MM.1S (cell line): ENCODE results near the gene LANCL1.

Source experiments
- DNase-seq: peaks from one replicate; pipeline ENCODE4 v3.0.0-alpha.2; 2015
- H2AFZ ChIP-seq: fragments of 300-600 bp; sonication (generic); 2 replicates; pipeline ENCODE4 v1.6.0; 2016; ENCODE audit warnings: antibody characterized with exemption, low read length
- H3F3A ChIP-seq: fragments of 300-600 bp; sonication (generic); 2 replicates; pipeline ENCODE4 v1.6.1; 2016; ENCODE audit warnings: mild to moderate bottlenecking, antibody characterized with exemption, low read length, moderate library complexity, mixed read lengths; ENCODE audit not compliant: insufficient read depth
- H3K27ac ChIP-seq: fragments of 300-600 bp; sonication (generic); 2 replicates; pipeline ENCODE4 v1.5.1; 2016; ENCODE audit warnings: mild to moderate bottlenecking, low read length
- H3K27me3 ChIP-seq: fragments of 300-600 bp; sonication (generic); replicated peaks from 2 replicates; pipeline ENCODE4 v1.6.0; 2016; ENCODE audit warnings: low read length; ENCODE audit not compliant: insufficient read depth
- H3K36me3 ChIP-seq: fragments of 300-600 bp; sonication (generic); replicated peaks from 2 replicates; pipeline ENCODE4 v1.6.1; 2016; ENCODE audit warnings: mild to moderate bottlenecking, low read length, mixed read lengths; ENCODE audit not compliant: insufficient read depth
- H3K4me1 ChIP-seq: fragments of 300-600 bp; sonication (generic); 2 replicates; pipeline ENCODE4 v1.6.1; 2016; ENCODE audit warnings: low read length, mixed read lengths
- H3K4me2 ChIP-seq: fragments of 300-600 bp; sonication (generic); 2 replicates; pipeline ENCODE4 v1.6.0; 2016; ENCODE audit warnings: low read depth, low read length
- H3K4me3 ChIP-seq: fragments of 300-600 bp; sonication (generic); 2 replicates; pipeline ENCODE4 v1.5.1; 2016; ENCODE audit warnings: low read length, mixed read lengths
- H3K79me2 ChIP-seq: fragments of 300-600 bp; sonication (generic); 2 replicates; pipeline ENCODE4 v1.6.1; 2016; ENCODE audit warnings: mixed run types, low read length, mixed read lengths
- H3K9ac ChIP-seq: fragments of 300-600 bp; sonication (generic); 2 replicates; pipeline ENCODE4 v1.6.1; 2016; ENCODE audit warnings: low read length, mixed read lengths
- H3K9me2 ChIP-seq: fragments of 300-600 bp; sonication (generic); replicated peaks from 2 replicates; pipeline ENCODE4 v1.6.1; 2016; ENCODE audit warnings: mild to moderate bottlenecking, low read length, mixed read lengths; ENCODE audit not compliant: insufficient read depth
- H3K9me3 ChIP-seq: fragments of 300-600 bp; sonication (generic); replicated peaks from 2 replicates; pipeline ENCODE4 v1.6.1; 2016; ENCODE audit warnings: mild to moderate bottlenecking, low read length, mixed read lengths; ENCODE audit not compliant: insufficient read depth
- H4K20me1 ChIP-seq: fragments of 300-600 bp; sonication (generic); 2 replicates; pipeline ENCODE4 v1.6.1; 2016; ENCODE audit warnings: mild to moderate bottlenecking, low read length, moderate library complexity, mixed read lengths; ENCODE audit not compliant: insufficient read depth
- EZH2 ChIP-seq: fragments of 300-600 bp; sonication (generic); optimal IDR thresholded peaks from 2 replicates; pipeline ENCODE3; 2017; ENCODE audit warnings: low read depth, mild to moderate bottlenecking, antibody characterized with exemption, low read length, mixed read lengths
- EZH2phosphoT487 ChIP-seq: fragments of 300-600 bp; sonication (generic); IDR thresholded peaks from 2 replicates; pipeline ENCODE4 v1.6.1; 2018; ENCODE audit warnings: antibody characterized with exemption, low read length
- TF ChIP-seq, protein P1 (sequence below): fragments of 300-600 bp; sonication (generic); IDR thresholded peaks from 2 replicates; pipeline ENCODE4 v1.5.1; 2016; ENCODE audit warnings: antibody characterized with exemption, low read length, mixed read lengths

LANCL1 gene

GRCh38 chr2:210445116-210445707, 31.3 kb downstream of the LANCL1 start:
- H3K36me3 ChIP-seq = no peaks in the 10 kb centered on the region
- no peak overlapping the region for H3K4me3 ChIP-seq
- no peaks in the 10 kb centered on the region for H3K9me3 ChIP-seq
- no peak overlapping the region for H3K4me2 ChIP-seq
- DNase-seq = peak; percentile 38
- TF ChIP-seq, protein P1, sequence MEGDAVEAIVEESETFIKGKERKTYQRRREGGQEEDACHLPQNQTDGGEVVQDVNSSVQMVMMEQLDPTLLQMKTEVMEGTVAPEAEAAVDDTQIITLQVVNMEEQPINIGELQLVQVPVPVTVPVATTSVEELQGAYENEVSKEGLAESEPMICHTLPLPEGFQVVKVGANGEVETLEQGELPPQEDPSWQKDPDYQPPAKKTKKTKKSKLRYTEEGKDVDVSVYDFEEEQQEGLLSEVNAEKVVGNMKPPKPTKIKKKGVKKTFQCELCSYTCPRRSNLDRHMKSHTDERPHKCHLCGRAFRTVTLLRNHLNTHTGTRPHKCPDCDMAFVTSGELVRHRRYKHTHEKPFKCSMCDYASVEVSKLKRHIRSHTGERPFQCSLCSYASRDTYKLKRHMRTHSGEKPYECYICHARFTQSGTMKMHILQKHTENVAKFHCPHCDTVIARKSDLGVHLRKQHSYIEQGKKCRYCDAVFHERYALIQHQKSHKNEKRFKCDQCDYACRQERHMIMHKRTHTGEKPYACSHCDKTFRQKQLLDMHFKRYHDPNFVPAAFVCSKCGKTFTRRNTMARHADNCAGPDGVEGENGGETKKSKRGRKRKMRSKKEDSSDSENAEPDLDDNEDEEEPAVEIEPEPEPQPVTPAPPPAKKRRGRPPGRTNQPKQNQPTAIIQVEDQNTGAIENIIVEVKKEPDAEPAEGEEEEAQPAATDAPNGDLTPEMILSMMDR = peak; percentile 73
- no peak for TF ChIP-seq EZH2phosphoT487
- H3K79me2 ChIP-seq = no peaks in the 10 kb centered on the region
- no peak overlapping the region for H3K27ac ChIP-seq
- no peaks in the 10 kb centered on the region for H4K20me1 ChIP-seq
- H3K27me3 ChIP-seq = no peaks in the 10 kb centered on the region
- H2AFZ ChIP-seq = no peak overlapping the region
- H3K4me1 ChIP-seq = 0 out of 2 replicates have a peak, but pooled peaks cover 8% of the 10 kb centered on the region
- H3K9me2 ChIP-seq = no peaks in the 10 kb centered on the region
- H3K9ac ChIP-seq = no peak overlapping the region
- H3F3A ChIP-seq = no peaks in the 10 kb centered on the region

DNA sequence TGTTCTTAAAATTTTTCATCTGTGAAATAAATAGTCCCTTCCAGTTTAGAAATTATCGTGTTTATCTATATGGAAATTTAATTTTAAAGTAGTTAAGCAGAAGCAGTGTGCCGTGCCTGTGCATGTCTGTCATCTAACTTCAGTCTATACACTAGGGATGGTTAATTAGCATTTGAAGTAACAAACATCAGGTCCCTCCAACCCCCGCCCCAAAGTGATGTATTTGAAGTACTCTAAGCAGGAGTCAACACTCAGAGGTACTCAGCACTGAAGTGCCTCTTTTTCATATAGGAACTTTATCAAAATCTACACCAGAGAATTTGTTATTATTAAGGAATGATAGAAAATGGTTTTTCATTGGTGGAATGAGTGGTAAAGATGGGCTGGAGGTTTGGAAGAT, 33.0 kb downstream of the LANCL1 start:
- no peaks in the 10 kb centered on the region for H3K27me3 ChIP-seq
- TF ChIP-seq EZH2phosphoT487 (no peak), EZH2 (no peak)
- TF ChIP-seq, protein P1 = no peak
- H4K20me1 ChIP-seq = no peaks in the 10 kb centered on the region
- no peak overlapping the region for H3K4me3 ChIP-seq
- no peaks in the 10 kb centered on the region for H3K79me2 ChIP-seq
- 0 out of 2 replicates have a peak, but pooled peaks cover 8% of the 10 kb centered on the region for H3K4me1 ChIP-seq
- H2AFZ ChIP-seq = no peak overlapping the region
- no peak overlapping the region for H3K4me2 ChIP-seq
- H3K27ac ChIP-seq = no peak overlapping the region
- no peak overlapping the region for H3K9ac ChIP-seq
- no peaks in the 10 kb centered on the region for H3K9me2 ChIP-seq
- H3F3A ChIP-seq = no peaks in the 10 kb centered on the region
- H3K9me3 ChIP-seq = no peaks in the 10 kb centered on the region
- DNase-seq = no peak
- H3K36me3 ChIP-seq = no peaks in the 10 kb centered on the region

GRCh38 chr2:210442878-210443277, 33.7 kb downstream of the LANCL1 start:
- Histone ChIP-seq H3K4me3 (no peak overlapping the region), H3K9ac (no peak overlapping the region), H3F3A (no peaks in the 10 kb centered on the region), H3K4me1 (0 out of 2 replicates have a peak, but pooled peaks cover 8% of the 10 kb centered on the region), H3K79me2 (no peaks in the 10 kb centered on the region), H2AFZ (no peak overlapping the region), H3K27ac (peak overlapping the region; percentile 16; the same call in 1 of the 2 replicates), H3K9me3 (no peaks in the 10 kb centered on the region), H3K9me2 (no peaks in the 10 kb centered on the region), H3K36me3 (no peaks in the 10 kb centered on the region), H3K27me3 (no peaks in the 10 kb centered on the region), H3K4me2 (peak overlapping the region; percentile 16; the same call in 1 of the 2 replicates), H4K20me1 (no peaks in the 10 kb centered on the region)
- TF ChIP-seq, protein P1 = no peak
- no peak for DNase-seq
